ENCODE measurements around the gene UNKL.

Gene UNKL

GRCh38 chr16:1371054-1371978 lies 43.2 kb downstream of the UNKL start:
- H3K4me1 Mint-ChIP-seq, result no peaks in the 10 kb centered on the region
- ATAC-seq (replicated peaks; ENCODE audit: extremely low read depth, poor library complexity, severe bottlenecking), result no peak
- H3K4me3 Mint-ChIP-seq, result no peak overlapping the region
- DNase-seq (ENCODE audit: low spot score in 2 of 2), result no peak
- no peaks in the 10 kb centered on the region for H3K9me3 Mint-ChIP-seq
- peaks cover 27% of the 10 kb centered on the region for H3K36me3 Mint-ChIP-seq (ENCODE audit: insufficient read depth)
- H3K27me3 Mint-ChIP-seq, result no peaks in the 10 kb centered on the region
- peak overlapping the region; percentile 59 for H3K27ac Mint-ChIP-seq (ENCODE audit: low read depth)

DNA sequence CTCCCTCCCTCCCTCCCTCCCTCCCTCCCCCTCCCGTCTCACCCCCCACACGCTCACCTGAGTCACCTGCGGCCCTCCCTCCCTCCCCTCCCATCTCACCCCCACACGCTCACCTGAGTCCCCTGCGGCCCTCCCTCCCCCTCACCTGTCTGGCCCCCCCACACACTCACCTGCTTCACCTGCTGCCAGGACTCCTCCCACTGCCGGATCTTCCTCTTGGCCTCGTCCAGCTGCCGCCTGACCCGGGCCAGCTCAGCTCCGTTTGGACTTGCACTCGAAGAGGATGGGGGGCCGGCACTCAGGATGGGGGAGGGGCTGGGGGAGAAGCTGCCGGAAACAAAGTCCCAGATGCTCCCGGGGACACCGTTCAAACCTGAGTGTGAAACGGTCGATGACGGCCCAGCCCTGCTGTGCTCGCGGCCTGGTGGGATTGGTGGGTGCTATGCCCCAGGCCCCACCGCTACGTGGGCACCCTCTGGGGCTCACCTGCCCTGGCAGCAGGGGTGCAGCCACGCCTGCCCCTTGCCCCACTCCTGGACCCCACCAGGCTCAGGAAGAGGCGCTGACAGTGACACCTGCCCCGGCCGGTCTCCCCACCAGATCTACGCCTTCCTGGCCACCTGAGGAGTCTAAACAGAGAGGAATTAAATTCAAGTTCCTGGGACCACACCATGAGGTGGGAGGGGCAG lies 46.9 kb downstream of the UNKL start:
- ATAC-seq (replicated peaks; ENCODE audit: extremely low read depth, poor library complexity, severe bottlenecking), result no peak
- Mint-ChIP-seq H3K9me3 (no peaks in the 10 kb centered on the region), H3K4me3 (no peak overlapping the region), H3K27me3 (no peaks in the 10 kb centered on the region), H3K27ac (ENCODE audit: low read depth) (no peak overlapping the region), H3K4me1 (no peaks in the 10 kb centered on the region), H3K36me3 (ENCODE audit: insufficient read depth) (peaks cover 40% of the 10 kb centered on the region)
- no peak for DNase-seq (ENCODE audit: low spot score in 2 of 2)

- DNase-seq (ENCODE audit: low spot score in 2 of 2), result no peak
- Mint-ChIP-seq H3K27ac (ENCODE audit: low read depth) (no peak overlapping the region), H3K4me3 (no peak overlapping the region), H3K9me3 (no peaks in the 10 kb centered on the region), H3K36me3 (ENCODE audit: insufficient read depth) (peaks cover 40% of the 10 kb centered on the region), H3K4me1 (no peaks in the 10 kb centered on the region), H3K27me3 (no peaks in the 10 kb centered on the region)
- ATAC-seq (replicated peaks; ENCODE audit: extremely low read depth, poor library complexity, severe bottlenecking), result no peak
Observed at GRCh38 chr16:1366712-1367299, 47.7 kb downstream of the UNKL start.

DNA sequence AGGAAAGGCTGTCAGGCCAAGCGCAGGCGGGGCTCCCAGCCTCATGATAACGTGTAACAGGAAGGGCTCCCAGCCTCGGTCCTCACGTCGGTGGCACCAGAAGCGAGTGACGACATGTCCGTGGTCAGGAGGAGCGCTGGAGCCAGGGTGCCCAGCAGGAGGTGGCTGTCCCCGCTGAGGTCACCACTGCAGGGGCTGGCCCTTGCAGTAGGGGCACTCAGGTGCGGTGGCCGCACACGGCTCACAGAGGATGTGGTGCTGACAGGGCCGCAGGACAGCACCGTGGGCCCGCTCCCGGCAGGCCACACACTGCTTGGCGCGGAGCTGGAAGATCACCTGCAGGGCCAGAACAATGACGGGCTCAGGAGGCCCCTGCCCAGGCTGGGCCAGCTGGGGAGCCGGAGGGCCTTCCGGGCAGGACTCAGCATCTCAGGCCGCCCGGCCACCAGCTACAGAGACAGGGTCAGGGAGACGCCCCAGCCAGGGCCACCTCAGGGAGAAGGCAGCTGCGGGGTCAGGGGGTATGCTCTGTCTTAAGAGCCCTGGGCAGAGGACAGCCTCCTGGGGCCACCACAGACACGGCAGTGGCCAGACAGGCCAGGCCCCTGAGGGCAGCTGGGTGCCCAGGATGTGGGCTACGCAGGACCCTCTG lies 48.3 kb downstream of the UNKL start:
- Mint-ChIP-seq H3K4me3 (no peak overlapping the region), H3K36me3 (ENCODE audit: insufficient read depth) (peaks cover 40% of the 10 kb centered on the region), H3K27me3 (no peaks in the 10 kb centered on the region), H3K4me1 (no peaks in the 10 kb centered on the region), H3K9me3 (no peaks in the 10 kb centered on the region), H3K27ac (ENCODE audit: low read depth) (peak overlapping the region; percentile 83)
- ATAC-seq (replicated peaks; ENCODE audit: extremely low read depth, poor library complexity, severe bottlenecking) (no peak), DNase-seq (ENCODE audit: low spot score in 2 of 2) (no peak)

DNA sequence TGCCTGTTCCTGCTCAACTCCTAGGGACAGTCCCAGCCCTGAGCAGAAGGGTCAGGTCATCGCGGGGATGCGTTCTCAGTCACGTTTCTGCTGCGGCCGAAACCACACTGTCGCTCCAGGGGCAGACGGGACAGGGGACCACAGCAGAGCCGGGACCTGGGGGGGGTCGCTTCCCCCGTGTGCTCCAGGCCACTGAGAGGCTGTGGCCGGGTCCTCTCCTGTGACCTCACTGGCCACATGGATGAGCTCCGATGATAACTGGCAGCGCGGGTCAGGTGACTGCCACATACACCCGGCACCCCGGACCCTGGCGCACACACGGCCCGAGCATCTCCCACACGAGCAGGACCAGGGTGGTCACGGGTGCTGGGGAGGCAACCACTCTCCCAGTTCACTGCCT lies 50.0 kb downstream of the UNKL start:
- H3K36me3 Mint-ChIP-seq (ENCODE audit: insufficient read depth), result peaks cover 34% of the 10 kb centered on the region
- no peaks in the 10 kb centered on the region for H3K4me1 Mint-ChIP-seq
- H3K9me3 Mint-ChIP-seq, result no peaks in the 10 kb centered on the region
- DNase-seq (ENCODE audit: low spot score in 2 of 2), result no peak
- no peak for ATAC-seq (replicated peaks; ENCODE audit: extremely low read depth, poor library complexity, severe bottlenecking)
- no peak overlapping the region for H3K27ac Mint-ChIP-seq (ENCODE audit: low read depth)
- no peaks in the 10 kb centered on the region for H3K27me3 Mint-ChIP-seq
- H3K4me3 Mint-ChIP-seq, result no peak overlapping the region

DNA sequence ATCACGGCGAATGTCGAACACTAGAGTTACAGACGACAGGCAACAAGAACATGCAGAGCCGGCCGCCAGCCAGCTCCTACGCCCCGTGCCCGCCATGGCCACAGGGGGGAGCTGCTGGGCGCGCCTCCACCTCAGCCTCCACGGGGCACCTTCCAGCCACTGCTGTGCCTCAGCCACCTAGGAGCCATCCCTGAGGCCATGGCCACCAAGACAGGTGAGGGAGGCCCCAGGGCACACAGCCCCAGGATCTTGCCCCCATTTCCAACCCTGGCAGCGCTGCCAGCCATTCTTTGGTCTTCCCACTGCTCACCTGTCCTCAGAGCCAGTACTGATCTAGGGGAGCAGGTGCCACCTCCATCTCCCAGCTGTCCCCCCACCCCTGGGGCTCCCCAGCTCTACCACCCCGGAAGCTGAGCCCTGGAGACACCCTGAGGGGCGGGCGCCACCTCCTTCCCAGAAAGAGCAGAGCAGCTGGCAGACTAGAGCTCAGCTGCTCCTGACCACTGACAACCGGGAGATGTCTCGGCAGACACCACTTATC lies 50.9 kb downstream of the UNKL start:
- H3K4me3 Mint-ChIP-seq, result no peak overlapping the region
- peak; percentile 92 for ATAC-seq (replicated peaks; ENCODE audit: extremely low read depth, poor library complexity, severe bottlenecking)
- H3K36me3 Mint-ChIP-seq (ENCODE audit: insufficient read depth), result peaks cover 29% of the 10 kb centered on the region
- H3K27ac Mint-ChIP-seq (ENCODE audit: low read depth), result no peak overlapping the region
- no peaks in the 10 kb centered on the region for H3K27me3 Mint-ChIP-seq
- H3K9me3 Mint-ChIP-seq, result no peaks in the 10 kb centered on the region
- H3K4me1 Mint-ChIP-seq, result no peaks in the 10 kb centered on the region
- peak; percentile 59 for DNase-seq (ENCODE audit: low spot score in 2 of 2)

GRCh38 chr16:1362807-1363206 lies 51.7 kb downstream of the UNKL start:
- Mint-ChIP-seq H3K27ac (ENCODE audit: low read depth) (no peak overlapping the region), H3K36me3 (ENCODE audit: insufficient read depth) (peaks cover 25% of the 10 kb centered on the region), H3K9me3 (no peaks in the 10 kb centered on the region), H3K27me3 (no peaks in the 10 kb centered on the region), H3K4me3 (no peak overlapping the region), H3K4me1 (peaks cover 6% of the 10 kb centered on the region)
- DNase-seq (ENCODE audit: low spot score in 2 of 2), result no peak
- ATAC-seq (replicated peaks; ENCODE audit: extremely low read depth, poor library complexity, severe bottlenecking), result no peak

GRCh38 chr16:1361685-1362360 lies 52.7 kb downstream of the UNKL start:
- DNase-seq (ENCODE audit: low spot score in 2 of 2) (no peak), ATAC-seq (replicated peaks; ENCODE audit: extremely low read depth, poor library complexity, severe bottlenecking) (no peak)
- H3K9me3 Mint-ChIP-seq, result no peaks in the 10 kb centered on the region
- H3K4me1 Mint-ChIP-seq, result peaks cover 6% of the 10 kb centered on the region
- peaks cover 24% of the 10 kb centered on the region for H3K36me3 Mint-ChIP-seq (ENCODE audit: insufficient read depth)
- no peaks in the 10 kb centered on the region for H3K27me3 Mint-ChIP-seq
- H3K27ac Mint-ChIP-seq (ENCODE audit: low read depth), result no peak overlapping the region
- no peak overlapping the region for H3K4me3 Mint-ChIP-seq

DNA sequence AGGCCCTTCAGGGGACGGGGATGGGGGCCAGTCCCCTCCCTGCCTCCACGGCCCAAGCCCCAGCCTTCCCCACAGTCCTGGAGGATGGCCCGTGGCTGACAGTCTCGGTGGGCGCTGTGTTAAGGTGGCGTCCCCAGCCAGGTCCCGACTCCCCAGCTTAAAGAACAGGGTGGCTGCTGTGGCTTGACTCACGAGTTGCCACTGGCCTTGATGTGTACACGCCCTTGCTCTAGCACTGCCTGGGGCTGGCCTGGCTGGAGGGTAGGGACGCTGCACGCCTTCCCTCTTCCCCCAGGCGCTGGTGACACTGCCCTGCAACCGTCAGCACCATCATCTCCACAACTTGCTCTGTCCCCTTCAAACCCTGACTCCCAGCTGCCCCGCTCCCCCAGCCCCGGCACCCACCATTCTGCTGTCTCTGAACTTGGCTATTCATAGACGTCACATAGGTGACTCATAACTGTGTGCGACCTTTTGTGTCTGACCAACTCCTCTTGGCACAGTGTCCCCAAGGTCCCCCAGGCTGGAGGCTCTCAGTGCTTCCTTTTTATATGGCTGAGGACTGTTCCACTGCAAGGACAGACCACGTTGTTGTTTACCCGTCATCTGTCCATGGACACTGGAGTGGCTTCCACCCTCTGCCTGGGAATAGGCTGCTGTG lies 56.5 kb downstream of the UNKL start:
- Mint-ChIP-seq H3K9me3 (no peaks in the 10 kb centered on the region), H3K27me3 (no peaks in the 10 kb centered on the region), H3K4me3 (no peak overlapping the region), H3K4me1 (peaks cover 30% of the 10 kb centered on the region), H3K27ac (ENCODE audit: low read depth) (no peak overlapping the region), H3K36me3 (ENCODE audit: insufficient read depth) (peaks cover 20% of the 10 kb centered on the region)
- ATAC-seq (replicated peaks; ENCODE audit: extremely low read depth, poor library complexity, severe bottlenecking) (no peak), DNase-seq (ENCODE audit: low spot score in 2 of 2) (no peak)

GRCh38 chr16:1356061-1356900 lies 58.2 kb downstream of the UNKL start:
- no peak for DNase-seq (ENCODE audit: low spot score in 2 of 2)
- no peak overlapping the region for H3K4me3 Mint-ChIP-seq
- H3K27ac Mint-ChIP-seq (ENCODE audit: low read depth), result no peak overlapping the region
- H3K4me1 Mint-ChIP-seq, result peaks cover 36% of the 10 kb centered on the region
- peaks cover 30% of the 10 kb centered on the region for H3K36me3 Mint-ChIP-seq (ENCODE audit: insufficient read depth)
- ATAC-seq (replicated peaks; ENCODE audit: extremely low read depth, poor library complexity, severe bottlenecking), result no peak
- no peaks in the 10 kb centered on the region for H3K9me3 Mint-ChIP-seq
- H3K27me3 Mint-ChIP-seq, result no peaks in the 10 kb centered on the region

- Mint-ChIP-seq H3K27me3 (no peaks in the 10 kb centered on the region), H3K36me3 (ENCODE audit: insufficient read depth) (peaks cover 36% of the 10 kb centered on the region), H3K9me3 (no peaks in the 10 kb centered on the region), H3K4me1 (peaks cover 36% of the 10 kb centered on the region), H3K27ac (ENCODE audit: low read depth) (peak overlapping the region; percentile 65), H3K4me3 (no peak overlapping the region)
- DNase-seq (ENCODE audit: low spot score in 2 of 2), result no peak
- no peak for ATAC-seq (replicated peaks; ENCODE audit: extremely low read depth, poor library complexity, severe bottlenecking)
Observed at GRCh38 chr16:1355591-1355990, 58.9 kb downstream of the UNKL start.
